HEK293T (cell line): ENCODE data around the gene ARMH3.

Source experiments
- BHLHE40 ChIP-seq: fragments of 450-650 bp; IDR thresholded peaks from 2 replicates; pipeline ENCODE4 v1.6.1; 2016; ENCODE audit warnings: mild to moderate bottlenecking, moderate library complexity, borderline replicate concordance
- CTBP1 ChIP-seq: fragments of 450-650 bp; IDR thresholded peaks from 2 replicates; pipeline ENCODE4 v1.6.1; 2016; ENCODE audit warnings: borderline replicate concordance
- ELF4 ChIP-seq: fragments of 450-650 bp; IDR thresholded peaks from 2 replicates; pipeline ENCODE4 v1.6.1; 2017; ENCODE audit warnings: antibody characterized with exemption
- FOXA1 ChIP-seq: fragments of 450-650 bp; IDR thresholded peaks from 2 replicates; pipeline ENCODE4 v1.6.1; 2016; ENCODE audit warnings: mild to moderate bottlenecking
- FOXK2 ChIP-seq: fragments of 450-650 bp; IDR thresholded peaks from 2 replicates; pipeline ENCODE4 v1.6.1; 2016; ENCODE audit warnings: mild to moderate bottlenecking
- FOXM1 ChIP-seq: fragments of 450-650 bp; IDR thresholded peaks from 2 replicates; pipeline ENCODE4 v1.6.1; 2017; ENCODE audit warnings: mild to moderate bottlenecking, borderline replicate concordance
- HDGF ChIP-seq: fragments of 450-650 bp; IDR thresholded peaks from 2 replicates; pipeline ENCODE4 v1.6.1; 2017; ENCODE audit warnings: antibody characterized with exemption, borderline replicate concordance
- LEF1 ChIP-seq: fragments of 450-650 bp; IDR thresholded peaks from 2 replicates; pipeline ENCODE4 v1.6.1; 2017; ENCODE audit warnings: mild to moderate bottlenecking, borderline replicate concordance
- NFRKB ChIP-seq: fragments of 450-650 bp; IDR thresholded peaks from 2 replicates; pipeline ENCODE4 v1.6.1; 2016; ENCODE audit warnings: mild to moderate bottlenecking, moderate library complexity
- SP1 ChIP-seq: fragments of 450-650 bp; IDR thresholded peaks from 2 replicates; pipeline ENCODE4 v1.6.1; 2017
- SUZ12 ChIP-seq: fragments of 450-650 bp; IDR thresholded peaks from 2 replicates; pipeline ENCODE4 v1.6.1; 2016; ENCODE audit warnings: mild to moderate bottlenecking
- TARDBP ChIP-seq: fragments of 450-650 bp; IDR thresholded peaks from 2 replicates; pipeline ENCODE4 v1.6.1; 2016
- ZNF384 ChIP-seq: fragments of 450-650 bp; IDR thresholded peaks from 2 replicates; pipeline ENCODE4 v1.6.1; 2016
- TF ChIP-seq, protein P1 (sequence below): fragments of 450-650 bp; IDR thresholded peaks from 2 replicates; pipeline ENCODE4 v1.6.1; 2016

DNA sequence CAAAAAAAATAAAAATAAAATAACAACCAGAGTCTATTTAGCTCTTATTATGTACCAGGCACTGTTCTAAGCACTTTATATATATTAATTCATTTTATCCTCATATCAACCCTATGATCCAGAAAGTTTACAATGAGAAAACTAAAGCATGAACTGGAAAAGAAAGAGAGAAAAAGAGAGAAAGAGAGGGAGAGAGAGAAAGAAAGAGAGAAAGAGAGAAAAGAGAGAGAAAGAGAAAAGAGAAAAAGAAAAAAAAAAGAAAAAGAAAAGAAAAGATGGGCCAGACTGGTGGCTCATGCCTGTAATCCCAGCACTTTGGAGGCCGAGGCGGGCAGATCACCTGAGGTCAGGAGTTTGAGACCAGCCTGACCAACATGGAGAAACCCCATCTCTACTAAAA lies 9.9 kb downstream of the ARMH3 start:
- TF ChIP-seq FOXM1 (no peak), ZNF384 (no peak), SUZ12 (no peak), SP1 (no peak), LEF1 (no peak), BHLHE40 (no peak), TARDBP (no peak), CTBP1 (no peak), FOXK2 (no peak), NFRKB (no peak), ELF4 (no peak), FOXA1 (no peak), HDGF (no peak)
- TF ChIP-seq, protein P1, sequence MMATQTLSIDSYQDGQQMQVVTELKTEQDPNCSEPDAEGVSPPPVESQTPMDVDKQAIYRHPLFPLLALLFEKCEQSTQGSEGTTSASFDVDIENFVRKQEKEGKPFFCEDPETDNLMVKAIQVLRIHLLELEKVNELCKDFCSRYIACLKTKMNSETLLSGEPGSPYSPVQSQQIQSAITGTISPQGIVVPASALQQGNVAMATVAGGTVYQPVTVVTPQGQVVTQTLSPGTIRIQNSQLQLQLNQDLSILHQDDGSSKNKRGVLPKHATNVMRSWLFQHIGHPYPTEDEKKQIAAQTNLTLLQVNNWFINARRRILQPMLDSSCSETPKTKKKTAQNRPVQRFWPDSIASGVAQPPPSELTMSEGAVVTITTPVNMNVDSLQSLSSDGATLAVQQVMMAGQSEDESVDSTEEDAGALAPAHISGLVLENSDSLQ: no peak
